Measurements from ENCODE around the gene NFIX.

GRCh38 chr19:12997179-12997966, 2.1 kb downstream of the NFIX start:
- TF ChIP-seq EP300 (IDR thresholded peaks at IDR 0.05): no peak
- no peak for TF ChIP-seq POLR2A (IDR thresholded peaks at IDR 0.05; ENCODE audit: low read depth)
- TF ChIP-seq, protein P1, sequence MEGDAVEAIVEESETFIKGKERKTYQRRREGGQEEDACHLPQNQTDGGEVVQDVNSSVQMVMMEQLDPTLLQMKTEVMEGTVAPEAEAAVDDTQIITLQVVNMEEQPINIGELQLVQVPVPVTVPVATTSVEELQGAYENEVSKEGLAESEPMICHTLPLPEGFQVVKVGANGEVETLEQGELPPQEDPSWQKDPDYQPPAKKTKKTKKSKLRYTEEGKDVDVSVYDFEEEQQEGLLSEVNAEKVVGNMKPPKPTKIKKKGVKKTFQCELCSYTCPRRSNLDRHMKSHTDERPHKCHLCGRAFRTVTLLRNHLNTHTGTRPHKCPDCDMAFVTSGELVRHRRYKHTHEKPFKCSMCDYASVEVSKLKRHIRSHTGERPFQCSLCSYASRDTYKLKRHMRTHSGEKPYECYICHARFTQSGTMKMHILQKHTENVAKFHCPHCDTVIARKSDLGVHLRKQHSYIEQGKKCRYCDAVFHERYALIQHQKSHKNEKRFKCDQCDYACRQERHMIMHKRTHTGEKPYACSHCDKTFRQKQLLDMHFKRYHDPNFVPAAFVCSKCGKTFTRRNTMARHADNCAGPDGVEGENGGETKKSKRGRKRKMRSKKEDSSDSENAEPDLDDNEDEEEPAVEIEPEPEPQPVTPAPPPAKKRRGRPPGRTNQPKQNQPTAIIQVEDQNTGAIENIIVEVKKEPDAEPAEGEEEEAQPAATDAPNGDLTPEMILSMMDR (IDR thresholded peaks at IDR 0.05): no peak
